SK-N-SH treated with all-trans-retinoic acid at 6 μM for 48 hours (cell line): ENCODE results near the gene PCDHA7.

ENCODE experiments used
- CSRNP3 ChIP-seq: fragments of 250-450 bp; sonication (Bioruptor Pico); IDR thresholded peaks from 2 replicates; pipeline ENCODE4 v1.5.1; 2021; ENCODE audit warnings: mild to moderate bottlenecking, moderate library complexity
- ESRRG ChIP-seq: fragments of 250-450 bp; sonication (Bioruptor Pico); IDR thresholded peaks from 2 replicates; pipeline ENCODE4 v1.6.1; 2021; ENCODE audit warnings: mild to moderate bottlenecking
- PATZ1 ChIP-seq: fragments of 250-450 bp; sonication (Bioruptor Pico); IDR thresholded peaks from 2 replicates; pipeline ENCODE4 v1.8.0; 2020; ENCODE audit warnings: mild to moderate bottlenecking, moderate library complexity, borderline replicate concordance
- RARB ChIP-seq: fragments of 250-450 bp; sonication (Bioruptor Pico); IDR thresholded peaks from 2 replicates; pipeline ENCODE4 v1.8.0; 2021; ENCODE audit warnings: mild to moderate bottlenecking, moderate library complexity
- TOX ChIP-seq: fragments of 250-450 bp; sonication (Bioruptor Pico); IDR thresholded peaks from 2 replicates; pipeline ENCODE4 v1.8.0; 2021; ENCODE audit warnings: mild to moderate bottlenecking, moderate library complexity, borderline replicate concordance

PCDHA7 gene

GRCh38 chr5:140883927-140884697 lies 50.0 kb downstream of the PCDHA7 start (continued):
- TF ChIP-seq PATZ1 (CRISPR knock-in tag), result no peak
- TF ChIP-seq ESRRG (CRISPR knock-in tag), result no peak
- no peak for TF ChIP-seq TOX (CRISPR knock-in tag)
- no peak for TF ChIP-seq CSRNP3 (CRISPR knock-in tag)
- no peak for TF ChIP-seq RARB (CRISPR knock-in tag)
